Gastrocnemius medialis (tissue), 4 donors: ENCODE results near the gene PLCB2.

Experiments used
- CTCF ChIP-seq, 5 experiments: fragments of 450-650 bp in 3 of 5; fragments of 200-600 bp in 2 of 5; sonication (generic) in 2 of 5; IDR thresholded peaks in 4 of 5; conservative IDR thresholded peaks in 1 of 5; 1 replicate in 4 of 5; 2 replicates in 1 of 5; pipeline ENCODE4 v1.5.1; 2016 to 2019; ENCODE audit warnings: antibody characterized with exemption in 5 of 5, mild to moderate bottlenecking in 3 of 5, moderate library complexity in 3 of 5
- POLR2A ChIP-seq, 2 donors: fragments of 450-650 bp; IDR thresholded peaks; one replicate each; pipeline ENCODE4 v1.6.1; 2017; ENCODE audit warnings: antibody characterized with exemption in 2 of 2, mild to moderate bottlenecking in 2 of 2, moderate library complexity in 2 of 2

- TF ChIP-seq POLR2A (IDR thresholded peaks at IDR 0.05) (no peak), CTCF (IDR thresholded peaks at IDR 0.05 in 4 of 5, conservative IDR thresholded peaks at IDR 0.05 in 1 of 5) (no peak)
Observed at GRCh38 chr15:40249477-40250303, 58.0 kb downstream of the PLCB2 start.
